ENCODE results near the gene LUM. TPM values are rescaled to one million over a fixed set of nuclear protein-coding genes. Genes with fewer than 3 reads are reported as not detected.

The LUM gene
- polyA plus RNA-seq, 1 of the 3 experiments (the other 2 are of a cell fraction) = 30.6 TPM

DNA sequence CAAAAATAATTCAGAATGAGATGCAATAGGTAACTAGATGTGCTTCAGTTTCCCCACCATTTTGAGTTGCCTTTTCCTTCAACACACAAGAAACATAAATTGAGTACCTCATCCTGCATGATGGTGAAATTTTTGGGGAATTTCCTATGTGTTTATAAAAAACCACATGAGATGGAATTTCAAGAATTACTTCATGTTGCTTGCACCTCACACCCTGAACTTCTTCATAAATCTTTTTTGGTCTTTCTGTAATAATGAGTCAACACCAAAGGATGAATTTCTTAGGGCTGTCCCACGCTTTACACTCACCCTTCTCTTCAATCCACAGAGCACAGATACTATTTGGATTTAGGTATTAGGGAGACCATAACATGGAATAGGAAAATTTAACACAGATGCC lies 22.6 kb upstream of the LUM start:
- no peak overlapping the region for H3K9ac ChIP-seq
- ChIA-PET CTCF (no interaction called here), POLR2A (no interaction called here)
- H3K4me3 ChIP-seq (ENCODE audit: low read depth in 2 of 2, low read length in 1 of 2) = no peak overlapping the region
- no peaks in the 10 kb centered on the region for H3K79me2 ChIP-seq (ENCODE audit: insufficient read depth)
- H3K36me3 ChIP-seq (replicated peaks in 1 of 2; ENCODE audit: control insufficient read depth in 1 of 2, insufficient read depth in 2 of 2, low read length in 1 of 2) = no peaks in the 10 kb centered on the region
- H3F3A ChIP-seq (replicated peaks; ENCODE audit: insufficient read depth) = peaks cover 17% of the 10 kb centered on the region
- H2AFZ ChIP-seq (ENCODE audit: low read depth) = no peak overlapping the region
- TF ChIP-seq TCF12 (IDR thresholded peaks at IDR 0.05) (no peak), EZH2phosphoT487 (IDR thresholded peaks at IDR 0.05; ENCODE audit: borderline replicate concordance, low read depth) (no peak), NFIC (IDR thresholded peaks at IDR 0.05; ENCODE audit: borderline replicate concordance) (no peak), CHD2 (IDR thresholded peaks at IDR 0.05; ENCODE audit: low read length, partially characterized antibody) (no peak), FOSL2 (IDR thresholded peaks at IDR 0.05; ENCODE audit: borderline replicate concordance, low read depth) (no peak), MXI1 (IDR thresholded peaks at IDR 0.05; ENCODE audit: low read depth, low read length) (no peak), SMC3 (IDR thresholded peaks at IDR 0.05; ENCODE audit: low read depth, low read length) (no peak), GATA2 (CRISPR knock-in tag; IDR thresholded peaks at IDR 0.05) (no peak), POLR2AphosphoS5 (IDR thresholded peaks at IDR 0.05; ENCODE audit: low read depth, low read length) (no peak), TAF1 (IDR thresholded peaks at IDR 0.05; ENCODE audit: borderline replicate concordance, low read depth, low read length) (no peak), FOXJ3 (CRISPR knock-in tag; IDR thresholded peaks at IDR 0.05) (no peak)
- TF ChIP-seq, protein P1, sequence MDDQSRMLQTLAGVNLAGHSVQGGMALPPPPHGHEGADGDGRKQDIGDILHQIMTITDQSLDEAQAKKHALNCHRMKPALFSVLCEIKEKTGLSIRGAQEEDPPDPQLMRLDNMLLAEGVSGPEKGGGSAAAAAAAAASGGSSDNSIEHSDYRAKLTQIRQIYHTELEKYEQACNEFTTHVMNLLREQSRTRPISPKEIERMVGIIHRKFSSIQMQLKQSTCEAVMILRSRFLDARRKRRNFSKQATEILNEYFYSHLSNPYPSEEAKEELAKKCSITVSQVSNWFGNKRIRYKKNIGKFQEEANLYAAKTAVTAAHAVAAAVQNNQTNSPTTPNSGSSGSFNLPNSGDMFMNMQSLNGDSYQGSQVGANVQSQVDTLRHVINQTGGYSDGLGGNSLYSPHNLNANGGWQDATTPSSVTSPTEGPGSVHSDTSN (IDR thresholded peaks at IDR 0.05) = no peak
- H3K9me3 ChIP-seq = no peaks in the 10 kb centered on the region
- no peaks in the 10 kb centered on the region for H3K27me3 ChIP-seq (ENCODE audit: insufficient read depth)
- DNase-seq = no peak
- no peak overlapping the region for H3K27ac ChIP-seq (ENCODE audit: low read depth in 2 of 2, low read length in 1 of 2)
- no peaks in the 10 kb centered on the region for H4K20me1 ChIP-seq (ENCODE audit: insufficient read depth)
- H3K9me2 ChIP-seq = no peaks in the 10 kb centered on the region
- WGBS (ENCODE audit: low lambda C conversion rate) = 83% methylated on average over 1 of the region's 1 CpG
- H3K4me1 ChIP-seq (ENCODE audit: control insufficient read depth in 1 of 2, insufficient read depth in 2 of 2, low read depth in 1 of 2, low read length in 1 of 2) = peaks cover 11 to 30% of the 10 kb centered on the region in 2 experiments
- no peak overlapping the region for H3K4me2 ChIP-seq

DNA sequence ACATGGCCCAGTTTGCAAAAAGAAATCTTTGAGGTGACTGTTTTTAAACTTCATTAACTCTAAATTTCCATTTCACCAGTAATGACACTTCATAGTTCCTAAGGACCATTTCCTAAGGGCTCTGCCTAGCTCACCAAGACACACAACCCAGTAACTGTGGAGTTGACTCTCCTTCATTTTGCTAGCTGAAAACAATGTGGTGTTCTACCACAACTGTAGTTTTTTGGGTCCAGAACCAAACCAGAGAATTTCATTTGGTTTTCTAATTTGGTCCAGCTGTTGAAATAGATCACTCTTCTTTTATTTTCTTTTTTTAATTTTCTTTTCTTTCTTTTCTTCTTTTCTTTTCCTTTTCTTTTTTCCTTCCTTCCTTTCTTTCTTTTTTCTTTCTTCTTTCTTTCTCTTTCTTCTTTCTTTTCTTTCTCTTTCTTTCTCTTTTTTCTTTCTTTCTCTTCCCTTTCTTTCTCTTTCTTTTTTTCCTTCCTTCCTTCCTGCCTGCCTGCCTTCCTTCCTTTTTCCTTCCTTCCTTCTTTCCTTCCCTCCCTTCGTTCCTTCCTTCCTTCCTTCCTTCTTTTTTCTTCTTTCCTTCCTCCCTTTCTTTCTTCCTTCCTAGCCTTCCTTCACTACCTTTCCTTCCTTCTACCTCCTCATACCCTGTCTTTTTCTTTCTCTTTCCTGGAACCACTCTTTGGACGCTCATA lies 18.5 kb upstream of the LUM start:
- DNase-seq = no peak
- H3K4me1 ChIP-seq (ENCODE audit: control insufficient read depth in 1 of 2, insufficient read depth in 2 of 2, low read depth in 1 of 2, low read length in 1 of 2) = peaks cover 0 to 26% of the 10 kb centered on the region in 2 experiments; a peak in 2 of 4 replicates
- 81% methylated on average over 2 of the region's 2 CpGs for WGBS (ENCODE audit: low lambda C conversion rate)
- H4K20me1 ChIP-seq (ENCODE audit: insufficient read depth) = no peaks in the 10 kb centered on the region
- no peaks in the 10 kb centered on the region for H3K9me3 ChIP-seq
- no peaks in the 10 kb centered on the region for H3K36me3 ChIP-seq (replicated peaks in 1 of 2; ENCODE audit: control insufficient read depth in 1 of 2, insufficient read depth in 2 of 2, low read length in 1 of 2)
- H3F3A ChIP-seq (replicated peaks; ENCODE audit: insufficient read depth) = peaks cover 17% of the 10 kb centered on the region
- no peak overlapping the region for H3K9ac ChIP-seq
- H3K4me2 ChIP-seq = no peak overlapping the region
- no peak overlapping the region for H3K27ac ChIP-seq (ENCODE audit: low read depth in 2 of 2, low read length in 1 of 2)
- CTCF ChIA-PET = no interaction called here
- TF ChIP-seq FOXJ3 (CRISPR knock-in tag; IDR thresholded peaks at IDR 0.05) (no peak), POLR2AphosphoS5 (IDR thresholded peaks at IDR 0.05; ENCODE audit: low read depth, low read length) (no peak), FOSL2 (IDR thresholded peaks at IDR 0.05; ENCODE audit: borderline replicate concordance, low read depth) (no peak), CHD2 (IDR thresholded peaks at IDR 0.05; ENCODE audit: low read length, partially characterized antibody) (no peak), YY1 (IDR thresholded peaks at IDR 0.05; ENCODE audit: low read depth) (no peak)
- TF ChIP-seq, protein P2, sequence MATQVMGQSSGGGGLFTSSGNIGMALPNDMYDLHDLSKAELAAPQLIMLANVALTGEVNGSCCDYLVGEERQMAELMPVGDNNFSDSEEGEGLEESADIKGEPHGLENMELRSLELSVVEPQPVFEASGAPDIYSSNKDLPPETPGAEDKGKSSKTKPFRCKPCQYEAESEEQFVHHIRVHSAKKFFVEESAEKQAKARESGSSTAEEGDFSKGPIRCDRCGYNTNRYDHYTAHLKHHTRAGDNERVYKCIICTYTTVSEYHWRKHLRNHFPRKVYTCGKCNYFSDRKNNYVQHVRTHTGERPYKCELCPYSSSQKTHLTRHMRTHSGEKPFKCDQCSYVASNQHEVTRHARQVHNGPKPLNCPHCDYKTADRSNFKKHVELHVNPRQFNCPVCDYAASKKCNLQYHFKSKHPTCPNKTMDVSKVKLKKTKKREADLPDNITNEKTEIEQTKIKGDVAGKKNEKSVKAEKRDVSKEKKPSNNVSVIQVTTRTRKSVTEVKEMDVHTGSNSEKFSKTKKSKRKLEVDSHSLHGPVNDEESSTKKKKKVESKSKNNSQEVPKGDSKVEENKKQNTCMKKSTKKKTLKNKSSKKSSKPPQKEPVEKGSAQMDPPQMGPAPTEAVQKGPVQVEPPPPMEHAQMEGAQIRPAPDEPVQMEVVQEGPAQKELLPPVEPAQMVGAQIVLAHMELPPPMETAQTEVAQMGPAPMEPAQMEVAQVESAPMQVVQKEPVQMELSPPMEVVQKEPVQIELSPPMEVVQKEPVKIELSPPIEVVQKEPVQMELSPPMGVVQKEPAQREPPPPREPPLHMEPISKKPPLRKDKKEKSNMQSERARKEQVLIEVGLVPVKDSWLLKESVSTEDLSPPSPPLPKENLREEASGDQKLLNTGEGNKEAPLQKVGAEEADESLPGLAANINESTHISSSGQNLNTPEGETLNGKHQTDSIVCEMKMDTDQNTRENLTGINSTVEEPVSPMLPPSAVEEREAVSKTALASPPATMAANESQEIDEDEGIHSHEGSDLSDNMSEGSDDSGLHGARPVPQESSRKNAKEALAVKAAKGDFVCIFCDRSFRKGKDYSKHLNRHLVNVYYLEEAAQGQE (IDR thresholded peaks at IDR 0.05; ENCODE audit: low read depth, low read length) = no peak
- TF ChIP-seq, protein P3, sequence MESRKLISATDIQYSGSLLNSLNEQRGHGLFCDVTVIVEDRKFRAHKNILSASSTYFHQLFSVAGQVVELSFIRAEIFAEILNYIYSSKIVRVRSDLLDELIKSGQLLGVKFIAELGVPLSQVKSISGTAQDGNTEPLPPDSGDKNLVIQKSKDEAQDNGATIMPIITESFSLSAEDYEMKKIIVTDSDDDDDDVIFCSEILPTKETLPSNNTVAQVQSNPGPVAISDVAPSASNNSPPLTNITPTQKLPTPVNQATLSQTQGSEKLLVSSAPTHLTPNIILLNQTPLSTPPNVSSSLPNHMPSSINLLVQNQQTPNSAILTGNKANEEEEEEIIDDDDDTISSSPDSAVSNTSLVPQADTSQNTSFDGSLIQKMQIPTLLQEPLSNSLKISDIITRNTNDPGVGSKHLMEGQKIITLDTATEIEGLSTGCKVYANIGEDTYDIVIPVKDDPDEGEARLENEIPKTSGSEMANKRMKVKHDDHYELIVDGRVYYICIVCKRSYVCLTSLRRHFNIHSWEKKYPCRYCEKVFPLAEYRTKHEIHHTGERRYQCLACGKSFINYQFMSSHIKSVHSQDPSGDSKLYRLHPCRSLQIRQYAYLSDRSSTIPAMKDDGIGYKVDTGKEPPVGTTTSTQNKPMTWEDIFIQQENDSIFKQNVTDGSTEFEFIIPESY (IDR thresholded peaks at IDR 0.05; ENCODE audit: borderline replicate concordance, low read depth) = no peak
- TF ChIP-seq, protein P1 (IDR thresholded peaks at IDR 0.05) = no peak
- TF ChIP-seq, protein P4, sequence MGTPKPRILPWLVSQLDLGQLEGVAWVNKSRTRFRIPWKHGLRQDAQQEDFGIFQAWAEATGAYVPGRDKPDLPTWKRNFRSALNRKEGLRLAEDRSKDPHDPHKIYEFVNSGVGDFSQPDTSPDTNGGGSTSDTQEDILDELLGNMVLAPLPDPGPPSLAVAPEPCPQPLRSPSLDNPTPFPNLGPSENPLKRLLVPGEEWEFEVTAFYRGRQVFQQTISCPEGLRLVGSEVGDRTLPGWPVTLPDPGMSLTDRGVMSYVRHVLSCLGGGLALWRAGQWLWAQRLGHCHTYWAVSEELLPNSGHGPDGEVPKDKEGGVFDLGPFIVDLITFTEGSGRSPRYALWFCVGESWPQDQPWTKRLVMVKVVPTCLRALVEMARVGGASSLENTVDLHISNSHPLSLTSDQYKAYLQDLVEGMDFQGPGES (IDR thresholded peaks at IDR 0.05; ENCODE audit: low read depth, low read length) = no peak
- no peaks in the 10 kb centered on the region for H3K79me2 ChIP-seq (ENCODE audit: insufficient read depth)
- H2AFZ ChIP-seq (ENCODE audit: low read depth) = no peak overlapping the region
- H3K27me3 ChIP-seq (ENCODE audit: insufficient read depth) = no peaks in the 10 kb centered on the region
- no peaks in the 10 kb centered on the region for H3K9me2 ChIP-seq
- H3K4me3 ChIP-seq (ENCODE audit: low read depth in 2 of 2, low read length in 1 of 2) = no peak overlapping the region
- POLR2A ChIA-PET = no interaction called here
